SIG-M5 (cell line): ENCODE results near the gene PIK3R1.

Experiments used
- DNase-seq: peaks from one replicate; lab custom pipeline; 2025; lab: John Stamatoyannopoulos, UW

Gene PIK3R1

DNA sequence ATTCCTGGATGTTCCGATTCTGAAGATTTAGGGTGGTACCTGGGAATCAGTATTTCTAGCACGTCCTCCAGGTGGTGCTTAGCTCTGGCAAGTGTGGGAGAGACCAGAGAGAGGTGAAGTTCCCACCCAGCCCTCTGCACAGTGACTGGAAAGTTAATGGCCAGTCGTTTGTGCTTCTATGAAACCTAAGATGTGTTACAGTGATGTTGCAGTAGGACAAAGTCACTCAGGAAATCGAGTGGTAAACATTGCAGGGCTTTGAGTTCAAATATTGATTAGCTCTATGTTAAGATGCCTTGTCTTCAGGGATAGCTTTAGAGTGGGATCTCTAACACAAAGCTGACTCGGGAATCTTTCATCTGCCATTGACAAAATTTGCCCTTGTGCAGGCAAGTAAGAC is 55.6 kb downstream of the PIK3R1 start:
- no peak for DNase-seq

DNA sequence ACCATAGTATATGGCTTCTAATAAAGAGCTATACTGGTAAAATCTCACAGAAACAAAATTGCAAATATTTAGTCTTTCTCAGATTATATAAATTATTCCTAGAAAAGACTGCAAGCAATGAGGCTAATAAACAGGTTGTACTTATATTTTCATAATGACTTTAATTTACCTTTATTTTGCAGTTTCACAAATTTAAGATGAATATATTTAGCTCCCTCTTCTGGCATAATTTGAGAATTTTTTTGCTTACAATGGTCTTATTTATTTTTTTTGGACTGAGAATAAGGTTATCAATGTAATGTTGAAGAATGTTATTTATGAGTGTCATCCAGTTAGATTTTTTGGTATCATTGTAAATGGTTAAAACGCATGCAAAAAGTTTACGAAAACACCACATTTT is 56.7 kb downstream of the PIK3R1 start:
- DNase-seq, result no peak

GRCh38 chr5:68273717-68274409 is 58.3 kb downstream of the PIK3R1 start:
- DNase-seq, result no peak

DNA sequence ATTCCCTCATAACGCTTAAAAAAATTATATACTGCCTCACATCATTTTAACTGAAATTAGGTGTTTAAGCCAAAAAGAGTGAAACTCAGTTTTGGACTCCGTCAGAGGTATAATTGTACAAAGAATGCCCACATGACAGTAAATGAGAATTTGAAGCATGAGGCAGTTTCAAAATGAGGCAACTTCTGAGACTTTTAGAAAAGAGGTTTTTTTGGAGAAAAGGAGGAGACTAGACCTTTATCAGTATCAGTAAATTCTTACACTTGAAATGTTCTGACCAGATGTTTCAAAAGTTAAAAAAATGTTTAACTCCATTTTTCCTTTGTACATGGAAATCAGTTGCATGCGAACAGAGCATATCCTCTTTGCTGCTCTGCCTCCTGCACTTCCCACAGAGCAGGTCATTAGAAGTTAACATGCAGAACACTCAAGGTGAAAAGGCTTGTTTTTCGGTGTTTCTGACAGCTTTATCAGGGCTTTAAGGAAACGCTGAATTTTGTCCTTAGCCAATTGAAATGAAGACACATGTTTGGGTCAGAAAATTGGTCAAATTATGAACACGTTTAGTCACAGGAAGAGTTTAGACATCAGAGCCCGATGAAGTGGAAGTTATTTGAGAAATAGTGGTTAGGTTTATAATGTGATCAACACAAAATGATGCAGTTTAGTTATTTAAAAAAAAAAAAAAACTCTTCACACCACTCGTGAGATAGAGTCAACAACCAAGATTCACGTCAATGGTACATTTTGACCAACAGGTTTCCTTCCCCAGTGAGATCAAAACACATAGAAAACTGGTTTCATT is 59.5 kb downstream of the PIK3R1 start:
- DNase-seq, result no peak

- no peak for DNase-seq
These were observed 61.2 kb downstream of the PIK3R1 start for GRCh38 chr5:68276740-68277139.

- DNase-seq, result no peak
These were observed 61.9 kb downstream of the PIK3R1 start for GRCh38 chr5:68277431-68277830.

DNA sequence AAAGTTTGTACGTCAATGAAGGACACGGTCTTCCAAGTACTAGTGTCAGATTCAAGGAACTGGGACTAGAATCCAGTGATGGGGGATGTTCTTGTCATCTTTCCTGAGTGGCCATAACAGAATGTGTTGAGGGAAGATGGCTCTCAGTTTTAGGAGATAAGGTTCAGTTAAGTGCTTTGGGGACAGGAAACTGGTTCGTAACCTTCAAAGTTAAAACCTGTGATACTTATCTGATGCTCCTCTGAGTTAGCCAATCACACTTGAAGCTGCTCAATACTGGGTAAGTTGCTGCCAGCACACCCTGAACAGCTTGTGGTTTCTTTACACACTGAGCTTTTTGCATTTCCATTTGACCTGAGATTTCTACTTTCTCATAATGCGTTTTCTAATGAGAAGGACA is 64.4 kb downstream of the PIK3R1 start:
- no peak for DNase-seq

- no peak for DNase-seq
These were observed 66.4 kb downstream of the PIK3R1 start for GRCh38 chr5:68282001-68282400.

DNA sequence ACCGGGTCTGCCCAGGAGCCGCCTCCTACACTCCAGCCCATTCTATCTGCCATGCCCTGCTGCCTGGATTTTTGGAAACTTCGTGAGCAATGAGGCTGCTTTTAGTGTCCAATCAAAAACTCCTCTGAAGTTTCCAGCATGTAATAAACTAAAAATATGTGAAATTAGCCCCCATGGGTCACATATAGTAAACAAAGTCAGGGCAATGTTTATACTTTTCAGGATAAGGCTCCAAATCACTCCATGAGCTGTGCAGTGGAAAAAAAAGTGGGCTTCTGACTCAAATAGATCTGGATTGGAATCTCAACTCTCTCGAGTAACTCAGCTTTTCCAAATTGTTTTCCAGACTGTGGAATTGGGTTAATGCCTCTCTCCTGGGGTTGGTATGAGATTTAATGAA is 68.2 kb downstream of the PIK3R1 start:
- DNase-seq, result no peak

GRCh38 chr5:68285075-68285840 is 69.7 kb downstream of the PIK3R1 start:
- no peak for DNase-seq

GRCh38 chr5:68285851-68286611 is 70.5 kb downstream of the PIK3R1 start:
- no peak for DNase-seq

DNA sequence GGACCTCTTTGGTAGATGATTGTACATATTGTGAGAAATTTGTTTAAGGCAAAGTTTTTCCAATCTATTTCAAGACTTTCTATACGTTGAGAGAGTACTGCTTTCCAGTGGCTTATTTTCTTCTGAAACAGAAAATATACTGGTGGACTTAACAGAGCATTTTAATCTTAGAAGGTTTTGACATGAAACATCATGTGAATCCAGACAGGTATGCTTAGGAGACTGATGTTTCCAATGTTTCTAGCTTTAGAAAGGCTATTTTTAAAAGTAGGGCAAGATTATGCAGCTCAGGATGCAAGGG is 71.0 kb downstream of the PIK3R1 start:
- DNase-seq, result no peak

DNA sequence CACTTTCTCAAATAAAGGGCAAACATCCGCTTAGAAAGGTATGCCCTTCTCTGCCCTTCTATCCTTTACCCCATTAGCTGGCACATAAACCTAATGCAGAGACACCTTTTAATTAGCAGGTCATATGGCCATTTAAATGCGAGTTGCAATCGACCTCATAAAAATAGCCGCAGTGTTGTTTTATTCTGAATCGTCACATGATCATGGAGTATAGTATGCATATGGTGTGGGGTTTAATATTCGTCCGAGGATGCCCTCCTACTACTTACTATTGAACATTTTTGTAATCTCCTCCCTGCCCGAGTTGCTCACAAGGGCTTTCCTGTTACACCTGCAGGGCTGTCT is 72.0 kb downstream of the PIK3R1 start:
- no peak for DNase-seq

- DNase-seq, result no peak
These were observed 72.6 kb downstream of the PIK3R1 start for GRCh38 chr5:68287976-68288706.

DNA sequence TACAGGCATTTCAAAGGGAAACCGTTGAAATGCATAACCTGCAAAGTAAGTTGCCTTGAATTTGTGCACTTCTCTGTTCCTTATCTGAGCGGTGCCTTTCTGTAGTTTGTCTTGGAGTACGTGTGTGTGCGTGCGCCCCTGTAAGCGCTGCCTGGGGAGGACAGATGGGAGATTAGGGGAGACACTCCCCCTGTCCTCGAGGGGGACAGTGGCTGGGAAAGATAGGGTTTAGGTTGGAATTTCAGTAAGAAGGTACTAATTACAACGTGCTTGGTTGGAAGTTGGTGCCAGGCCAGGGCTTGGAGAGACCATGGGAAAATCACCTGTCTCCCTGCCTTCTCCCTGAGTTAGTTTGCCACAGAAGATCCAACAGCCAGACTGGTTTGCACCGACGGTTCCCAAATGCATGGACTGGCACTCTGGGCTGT is 73.2 kb downstream of the PIK3R1 start:
- no peak for DNase-seq

DNA sequence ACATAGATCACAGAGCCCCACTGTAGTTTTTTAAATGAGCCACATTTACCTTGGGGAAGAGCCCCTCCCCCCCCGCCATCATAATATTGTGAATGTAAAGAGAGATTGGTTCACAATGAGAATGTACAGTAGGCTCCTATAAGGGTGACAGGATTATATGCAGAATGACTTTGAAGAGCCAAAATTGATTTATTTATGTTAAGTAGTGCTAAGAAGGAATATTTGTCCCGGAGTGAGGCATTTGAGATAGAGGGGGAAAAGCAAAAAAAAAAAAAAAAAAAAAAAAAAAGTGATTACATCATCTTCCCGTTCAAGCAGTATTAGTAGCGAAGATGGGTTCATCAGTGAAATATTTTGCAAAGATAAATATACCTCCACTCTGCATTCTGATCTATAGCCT is 73.9 kb downstream of the PIK3R1 start:
- DNase-seq, result no peak

DNA sequence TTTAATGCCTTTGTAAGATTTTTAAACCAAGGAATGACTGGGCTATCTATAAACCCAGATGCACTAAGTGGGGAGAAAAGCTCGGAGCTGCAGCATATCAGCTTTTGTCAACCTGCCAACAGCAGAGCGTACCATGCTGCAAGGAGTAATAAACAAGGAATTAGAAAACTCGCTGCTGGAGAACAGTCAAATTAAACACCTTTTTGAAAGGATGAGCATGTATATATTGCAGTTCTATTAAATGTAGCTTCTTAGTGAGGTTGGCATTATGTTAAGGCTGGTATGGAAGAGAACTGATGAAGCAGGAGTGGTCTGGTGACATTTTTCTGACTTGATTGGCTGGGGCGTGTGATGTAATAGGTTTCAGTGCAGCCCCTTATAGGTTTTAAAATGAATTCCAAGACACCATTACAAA is 74.7 kb downstream of the PIK3R1 start:
- DNase-seq, result no peak

- no peak for DNase-seq
These were observed 75.3 kb downstream of the PIK3R1 start for GRCh38 chr5:68290847-68291246.

GRCh38 chr5:68292316-68292715 is 76.8 kb downstream of the PIK3R1 start:
- DNase-seq, result no peak

DNA sequence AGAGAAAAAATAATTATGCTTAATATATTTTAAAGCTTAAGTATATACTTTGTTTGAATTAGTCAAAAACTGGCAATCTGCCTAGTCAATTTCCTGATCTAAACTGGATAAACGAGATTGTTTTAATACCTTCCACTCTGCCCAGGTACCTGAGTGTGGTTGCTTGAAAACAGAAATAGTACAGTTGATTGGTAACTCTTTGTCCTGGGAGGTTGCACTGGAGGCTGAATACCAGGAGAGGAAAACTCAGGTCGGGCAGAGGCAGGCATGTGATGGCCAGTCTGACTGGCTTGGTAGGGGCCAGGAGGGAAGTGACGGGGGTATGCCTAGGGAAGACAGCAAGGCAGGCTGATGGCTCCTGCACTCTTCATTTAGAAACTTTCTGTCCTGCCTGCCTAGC is 80.2 kb downstream of the PIK3R1 start:
- no peak for DNase-seq

GRCh38 chr5:68296895-68297294 is 81.3 kb downstream of the PIK3R1 start:
- DNase-seq, result no peak

DNA sequence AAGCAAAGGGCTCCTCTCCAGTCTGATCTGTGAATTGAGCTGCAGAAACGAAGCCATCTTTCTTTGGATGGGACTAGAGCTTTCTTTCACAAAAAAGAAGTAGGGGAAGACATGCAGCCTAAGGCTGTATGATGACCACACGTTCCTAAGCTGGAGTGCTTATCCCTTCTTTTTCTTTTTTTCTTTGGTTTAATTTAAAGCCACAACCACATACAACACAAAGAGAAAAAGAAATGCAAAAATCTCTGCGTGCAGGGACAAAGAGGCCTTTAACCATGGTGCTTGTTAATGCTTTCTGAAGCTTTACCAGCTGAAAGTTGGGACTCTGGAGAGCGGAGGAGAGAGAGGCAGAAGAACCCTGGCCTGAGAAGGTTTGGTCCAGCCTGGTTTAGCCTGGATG is 82.1 kb downstream of the PIK3R1 start:
- DNase-seq, result no peak
